HTR-8/SVneo (cell line): ENCODE results near the gene ADRB1.
A peak's percentile ranks its signal among the peaks of the same experiment; 100 is the strongest.

Experiments used
- DNase-seq: peaks from one replicate; pipeline ENCODE4 v3.0.0; 2011; ENCODE audit warnings: low spot score, mixed read lengths; ENCODE audit not compliant: insufficient read length
- FAIRE-seq: peaks from 2 replicates; lab custom pipeline; 2011; peaks lifted over from hg19 to GRCh38; lab: Jason Lieb, UNC

ADRB1 gene

DNA sequence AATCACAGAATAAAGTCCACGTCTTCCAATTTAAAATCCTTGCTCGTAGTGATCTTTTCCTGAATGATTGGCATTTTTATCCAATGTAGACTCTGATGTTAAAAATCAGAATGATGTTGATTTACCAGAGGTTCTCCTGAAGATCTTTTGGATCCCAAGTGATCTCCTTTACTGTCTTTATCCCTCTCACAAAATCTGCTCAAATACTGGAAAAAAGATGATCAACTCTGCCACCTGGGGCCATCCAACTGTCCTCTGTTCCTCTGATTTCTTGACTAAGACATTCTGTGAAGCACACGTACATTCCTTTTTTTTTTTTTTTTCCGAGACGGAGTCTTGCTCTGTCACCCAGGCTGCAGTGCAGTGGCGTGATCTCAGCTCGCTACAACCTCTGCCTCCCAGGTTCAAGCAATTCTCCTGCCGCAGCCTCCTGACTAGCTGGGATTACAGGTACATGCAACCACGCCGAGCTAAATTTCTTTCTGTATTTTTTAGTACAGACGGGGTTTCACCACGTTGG is 18.0 kb upstream of the ADRB1 start:
- FAIRE-seq (no peak), DNase-seq (no peak)

DNA sequence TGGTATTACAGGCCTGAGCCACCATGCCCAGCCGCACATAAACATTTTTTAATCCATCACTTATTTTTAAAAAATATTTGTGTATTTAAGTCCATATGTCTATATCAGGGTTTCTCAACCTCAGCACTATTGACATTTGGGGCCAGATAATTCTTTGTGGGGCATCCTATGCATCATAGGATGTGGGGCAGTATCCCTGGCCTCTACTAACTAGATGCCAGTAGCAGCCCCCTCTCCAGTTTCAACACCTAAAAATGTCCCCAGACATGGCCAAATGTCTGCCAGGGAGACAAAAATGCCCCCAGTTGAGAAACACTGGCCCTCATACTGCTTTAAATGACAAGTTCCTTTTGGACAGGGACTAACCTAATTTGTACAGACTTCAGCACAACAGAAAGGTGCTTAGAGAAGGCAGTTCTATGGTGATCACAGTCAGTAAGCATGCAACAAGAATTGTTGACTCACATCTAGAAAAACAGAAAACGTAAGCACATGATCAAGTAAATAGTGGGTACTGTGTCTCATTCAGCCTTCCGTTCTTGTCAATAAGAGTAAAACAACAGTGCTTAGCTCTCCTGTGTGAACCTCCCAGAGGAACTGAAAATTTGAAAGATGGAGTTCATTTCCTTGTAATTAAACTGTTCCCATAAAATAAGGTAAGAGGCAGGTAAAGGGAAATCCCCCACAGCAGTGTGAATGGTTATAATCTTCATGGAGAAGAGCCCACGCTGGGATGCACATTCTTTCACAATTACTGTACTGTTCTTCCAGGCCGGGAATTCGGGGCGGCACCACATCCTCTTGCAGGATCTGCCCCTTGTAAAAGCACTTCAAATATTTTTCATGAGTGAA is 17.3 kb upstream of the ADRB1 start:
- FAIRE-seq (peak; percentile 16), DNase-seq (peak; percentile 43)

DNA sequence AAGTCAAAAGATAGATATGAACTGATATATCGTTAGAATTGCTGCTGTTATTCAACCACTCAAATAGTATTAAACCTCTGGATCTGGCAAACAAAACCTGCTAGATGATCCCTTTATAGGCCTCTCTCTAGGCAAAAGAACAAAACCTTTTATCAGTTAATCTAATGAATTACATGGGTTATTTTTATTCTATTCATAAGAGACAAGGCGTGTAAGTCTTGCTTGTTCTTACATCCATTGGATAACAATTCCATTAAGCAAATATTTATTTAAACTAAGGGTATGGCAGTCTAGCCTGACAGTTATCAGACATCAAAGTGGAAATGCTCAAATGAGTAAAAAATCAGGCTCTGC is 16.6 kb upstream of the ADRB1 start:
- FAIRE-seq (no peak), DNase-seq (no peak)

DNA sequence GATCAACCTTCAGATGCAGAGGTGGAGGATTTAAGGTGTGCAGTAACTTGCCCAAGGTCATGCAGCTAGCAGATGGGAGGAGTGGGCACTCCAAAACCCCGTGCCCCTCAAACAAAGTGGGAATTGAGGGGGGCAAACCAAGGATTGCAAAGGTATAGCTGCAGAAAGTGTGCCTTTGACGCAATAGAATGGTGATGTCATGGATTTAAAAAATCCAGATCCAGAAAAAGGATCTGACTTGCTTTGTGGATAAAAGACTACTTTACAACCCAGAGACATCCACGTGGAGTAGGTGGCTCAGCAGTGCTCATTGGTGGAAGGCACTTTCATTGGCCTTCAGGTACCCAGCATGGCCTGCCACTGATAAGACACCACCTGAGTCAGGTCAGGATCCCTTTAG is 15.7 kb upstream of the ADRB1 start:
- FAIRE-seq: no peak
- DNase-seq: no peak

DNA sequence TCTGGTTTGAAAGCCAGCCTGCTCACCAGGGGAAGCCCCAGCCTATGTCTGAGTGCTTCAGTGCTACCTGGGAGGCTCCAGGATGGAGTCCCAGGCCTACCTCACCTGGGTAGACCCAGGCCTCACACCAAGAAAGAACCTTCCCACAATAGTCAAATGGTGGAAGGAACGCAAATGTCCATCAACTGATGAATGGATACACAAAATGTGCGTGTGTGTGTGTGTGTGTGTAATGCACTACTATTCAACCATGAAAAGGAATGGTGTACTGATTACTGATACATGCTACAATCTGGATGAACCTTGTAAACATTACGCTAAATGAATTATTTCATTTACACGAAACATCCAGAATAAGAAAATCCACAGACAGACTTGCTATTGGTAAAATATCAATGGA is 15.2 kb upstream of the ADRB1 start:
- DNase-seq (no peak), FAIRE-seq (no peak)

DNA sequence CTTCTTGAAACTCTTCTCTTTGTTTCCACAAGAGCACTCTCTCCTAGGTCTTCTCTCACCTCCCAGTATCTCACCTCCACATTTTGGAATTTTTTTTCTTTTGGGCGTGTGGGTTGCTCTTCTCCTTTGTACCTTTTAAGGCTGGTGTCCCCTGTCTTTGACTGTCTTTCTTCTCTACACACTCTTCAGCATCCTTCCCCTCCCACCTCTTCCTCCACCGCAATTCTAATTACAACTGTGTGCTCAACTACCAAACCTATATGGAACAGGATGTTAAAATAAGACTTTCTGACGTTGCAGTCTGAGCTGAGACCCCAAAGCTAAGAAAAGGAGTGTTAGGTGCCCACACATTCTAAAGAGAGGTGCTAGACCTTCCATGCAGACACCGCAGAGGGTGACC is 14.0 kb upstream of the ADRB1 start:
- no peak for FAIRE-seq
- DNase-seq: no peak

DNA sequence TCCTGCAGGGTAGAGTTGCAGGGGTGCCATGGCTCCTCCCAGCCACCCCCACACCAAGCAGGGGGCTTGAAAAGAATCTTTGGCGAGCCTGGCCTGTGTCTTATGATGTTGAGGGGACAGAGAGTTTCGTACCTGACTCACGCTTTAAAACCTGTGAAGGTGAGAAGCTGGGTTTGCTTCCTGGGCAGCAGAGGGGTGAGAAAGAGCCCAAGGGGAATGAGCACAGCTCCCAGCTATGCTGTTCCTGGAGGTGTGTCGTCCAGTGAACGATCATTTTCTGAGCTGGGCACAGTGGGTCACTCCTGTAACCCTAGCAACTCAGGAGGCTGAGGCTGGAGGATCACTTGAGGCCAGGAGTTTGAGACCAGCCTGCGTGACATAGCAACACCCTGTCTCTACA is 13.5 kb upstream of the ADRB1 start:
- FAIRE-seq (no peak), DNase-seq (no peak)

DNA sequence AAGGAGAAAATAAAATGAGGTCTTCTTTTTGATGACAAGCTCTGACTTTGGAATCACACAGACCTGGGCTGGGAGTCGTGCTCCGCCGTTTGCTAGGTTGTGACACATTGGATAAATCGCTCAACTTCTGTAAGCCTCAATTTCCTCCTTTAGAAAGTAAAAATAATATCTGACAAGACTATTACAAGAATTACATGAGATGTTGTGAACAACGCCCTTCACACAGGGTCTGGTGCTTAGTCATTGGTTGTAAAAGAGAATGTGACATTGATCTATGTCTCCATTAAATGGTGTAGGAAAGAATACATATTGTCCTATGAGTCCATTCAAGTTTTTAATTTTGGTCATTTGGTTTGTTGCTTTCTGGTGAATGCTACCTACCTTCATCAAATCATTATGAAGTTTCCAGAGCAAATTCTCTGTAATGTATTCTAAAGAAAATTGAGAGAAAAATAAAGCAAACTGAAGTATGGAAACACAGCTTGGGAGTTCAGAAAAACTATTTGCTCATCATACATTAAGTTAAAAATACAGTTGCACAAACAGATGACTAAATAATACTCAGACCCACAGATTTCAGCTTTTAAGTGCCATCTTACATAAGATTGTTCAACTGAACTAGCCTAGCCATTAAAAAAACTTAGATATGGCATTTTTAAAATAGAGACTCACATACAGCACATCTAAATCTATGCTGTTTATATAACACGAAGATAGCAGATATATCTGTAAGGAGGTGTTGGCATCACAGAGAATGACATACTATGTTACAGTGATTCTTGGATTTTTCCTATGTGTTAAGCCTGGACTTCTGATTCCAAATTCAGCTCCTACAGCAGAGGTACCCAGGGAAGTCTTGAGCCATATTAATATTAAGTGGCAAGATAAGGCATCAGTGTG is 12.3 kb upstream of the ADRB1 start:
- DNase-seq (no peak), FAIRE-seq (no peak)

DNA sequence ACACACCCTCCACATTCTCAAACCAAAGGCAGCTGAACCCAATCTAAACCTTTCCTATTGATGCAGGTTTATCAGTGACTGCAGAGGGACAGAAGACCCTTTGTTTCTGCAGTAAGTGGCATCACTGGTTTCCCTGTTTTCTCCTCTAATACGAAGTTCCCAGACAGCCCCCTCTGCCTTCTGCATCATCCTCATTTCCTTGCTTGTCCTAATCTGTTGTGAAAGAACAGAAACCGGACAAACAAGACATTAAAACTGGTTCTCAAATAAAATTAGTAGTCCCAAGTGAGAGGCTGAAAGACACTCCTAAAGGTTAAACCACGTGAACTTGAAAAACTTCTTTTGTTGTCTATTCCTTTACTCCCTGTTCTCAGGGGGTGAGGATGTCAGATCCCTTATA is 10.1 kb upstream of the ADRB1 start:
- FAIRE-seq (no peak), DNase-seq (no peak)

DNA sequence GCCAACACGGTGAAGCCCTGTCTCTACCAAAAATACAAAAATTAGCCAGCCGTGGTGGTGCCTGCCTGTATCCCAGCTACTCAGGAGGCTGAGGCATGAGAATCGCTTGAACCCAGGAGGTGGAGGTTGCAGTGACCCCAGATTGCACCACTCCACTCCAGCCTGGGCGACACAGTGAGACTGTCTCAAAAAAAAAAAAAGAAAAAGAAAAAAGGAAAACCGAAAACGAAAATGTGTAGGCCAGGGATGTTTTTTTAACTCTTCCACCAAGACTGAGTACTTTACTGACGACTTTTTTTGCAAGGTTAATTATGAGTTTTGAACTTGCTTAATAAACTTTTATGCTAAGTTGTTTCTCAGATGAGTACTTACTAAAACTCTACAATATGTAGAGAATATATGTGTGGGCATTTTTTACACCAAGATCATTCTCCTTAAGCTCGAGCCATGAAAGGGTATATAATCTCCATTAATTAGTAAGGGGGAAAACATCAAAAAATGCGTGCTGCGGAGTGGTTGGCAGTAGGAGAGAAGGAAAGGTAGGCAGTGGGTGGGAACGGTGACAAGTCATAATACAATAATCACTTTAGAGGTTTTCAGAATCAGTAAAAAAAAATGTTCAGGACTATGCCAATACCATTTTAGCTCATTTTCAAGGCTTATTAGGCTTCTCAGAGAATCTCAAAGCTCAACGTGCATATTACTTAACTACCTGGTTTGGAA is 8.6 kb upstream of the ADRB1 start:
- DNase-seq: no peak
- FAIRE-seq: no peak

DNA sequence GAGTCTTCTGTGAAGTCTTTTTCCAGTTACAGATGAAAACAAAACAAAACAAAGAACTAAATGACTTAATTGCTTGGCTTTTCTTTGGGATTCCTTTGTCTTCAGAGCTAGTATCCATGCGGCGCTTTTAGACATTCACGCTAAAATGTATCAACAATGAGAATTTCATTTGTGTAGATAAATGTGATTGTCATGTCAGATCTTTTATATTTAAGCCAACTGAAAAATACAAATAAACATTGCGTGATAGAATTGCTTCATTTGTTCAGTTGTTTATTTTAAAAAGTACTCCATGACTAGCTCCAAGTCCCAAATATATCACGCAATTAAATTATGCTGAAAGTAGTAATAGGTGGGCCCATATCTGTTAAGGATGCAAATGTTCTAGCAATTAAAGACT is 7.9 kb upstream of the ADRB1 start:
- no peak for FAIRE-seq
- DNase-seq: no peak

DNA sequence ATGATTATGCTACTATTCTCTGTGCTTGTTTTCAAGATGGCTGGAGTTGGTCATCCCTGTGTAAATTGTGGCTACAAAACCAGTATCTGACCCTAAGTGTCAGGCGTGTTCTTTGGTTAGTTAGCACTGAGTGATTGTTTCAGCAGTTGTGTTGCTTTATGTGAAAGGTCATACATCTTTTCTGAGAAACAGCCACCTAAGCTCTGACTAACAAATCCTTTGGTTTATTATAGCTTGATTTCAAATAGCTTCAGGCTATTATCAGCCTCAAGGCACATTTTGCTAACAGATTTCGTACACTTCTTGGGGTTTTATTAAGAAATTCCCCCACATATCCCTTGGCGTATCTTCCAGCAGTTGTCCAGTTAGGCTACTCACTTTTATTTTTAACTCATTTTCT is 4.8 kb upstream of the ADRB1 start:
- DNase-seq (no peak), FAIRE-seq (no peak)

DNA sequence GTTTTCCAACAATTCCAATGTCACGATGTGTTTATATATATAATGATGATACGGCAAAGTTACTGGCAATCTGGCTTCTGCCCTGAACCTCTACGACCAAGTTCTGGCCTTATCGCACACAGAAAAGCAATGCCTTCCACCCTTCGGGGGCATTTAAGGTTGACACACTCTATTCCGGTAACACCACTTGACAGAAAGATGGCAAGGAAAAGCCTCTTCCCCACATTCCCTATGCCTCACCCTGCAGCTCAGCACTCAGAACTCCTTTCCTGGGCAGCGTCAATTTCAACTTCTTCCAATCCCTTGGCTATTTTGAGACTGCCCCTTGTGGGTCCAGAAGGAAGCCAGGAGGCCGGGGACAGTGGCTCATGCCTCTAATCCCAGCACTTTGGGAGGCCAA is 2.5 kb upstream of the ADRB1 start:
- FAIRE-seq (no peak), DNase-seq (no peak)

DNA sequence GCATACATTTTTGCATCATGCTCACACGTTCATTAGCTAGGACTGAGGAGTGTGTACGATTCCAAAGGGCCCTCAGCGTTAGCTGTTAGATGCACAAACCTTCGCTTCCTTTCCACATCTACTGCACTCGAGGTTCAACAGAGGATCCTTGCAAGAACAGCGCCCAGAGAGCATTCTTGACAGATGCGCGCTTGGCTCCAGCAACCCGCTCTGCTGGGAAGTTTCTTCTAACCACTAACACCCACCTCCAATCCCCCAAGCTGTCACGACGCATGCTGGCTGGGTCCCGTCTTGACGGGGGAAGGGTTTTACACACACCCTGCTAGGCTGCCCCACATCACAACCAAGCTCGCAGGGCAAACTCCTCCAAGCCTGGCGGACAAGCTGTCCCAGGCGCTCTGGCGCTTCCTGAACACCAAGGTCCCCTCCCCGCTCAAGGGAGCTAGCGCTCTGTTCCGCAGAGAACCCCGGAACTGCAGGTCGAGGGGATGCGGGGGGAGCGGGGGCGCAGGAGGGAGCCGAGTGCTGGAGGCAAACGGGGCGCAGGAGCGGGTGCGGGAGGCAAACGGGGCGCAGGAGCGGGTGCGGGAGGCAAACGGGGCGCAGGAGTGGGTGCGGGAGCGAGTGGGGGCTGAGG is 653 bp upstream of the ADRB1 start:
- DNase-seq (peak; percentile 35), FAIRE-seq (peak; percentile 9)

DNA sequence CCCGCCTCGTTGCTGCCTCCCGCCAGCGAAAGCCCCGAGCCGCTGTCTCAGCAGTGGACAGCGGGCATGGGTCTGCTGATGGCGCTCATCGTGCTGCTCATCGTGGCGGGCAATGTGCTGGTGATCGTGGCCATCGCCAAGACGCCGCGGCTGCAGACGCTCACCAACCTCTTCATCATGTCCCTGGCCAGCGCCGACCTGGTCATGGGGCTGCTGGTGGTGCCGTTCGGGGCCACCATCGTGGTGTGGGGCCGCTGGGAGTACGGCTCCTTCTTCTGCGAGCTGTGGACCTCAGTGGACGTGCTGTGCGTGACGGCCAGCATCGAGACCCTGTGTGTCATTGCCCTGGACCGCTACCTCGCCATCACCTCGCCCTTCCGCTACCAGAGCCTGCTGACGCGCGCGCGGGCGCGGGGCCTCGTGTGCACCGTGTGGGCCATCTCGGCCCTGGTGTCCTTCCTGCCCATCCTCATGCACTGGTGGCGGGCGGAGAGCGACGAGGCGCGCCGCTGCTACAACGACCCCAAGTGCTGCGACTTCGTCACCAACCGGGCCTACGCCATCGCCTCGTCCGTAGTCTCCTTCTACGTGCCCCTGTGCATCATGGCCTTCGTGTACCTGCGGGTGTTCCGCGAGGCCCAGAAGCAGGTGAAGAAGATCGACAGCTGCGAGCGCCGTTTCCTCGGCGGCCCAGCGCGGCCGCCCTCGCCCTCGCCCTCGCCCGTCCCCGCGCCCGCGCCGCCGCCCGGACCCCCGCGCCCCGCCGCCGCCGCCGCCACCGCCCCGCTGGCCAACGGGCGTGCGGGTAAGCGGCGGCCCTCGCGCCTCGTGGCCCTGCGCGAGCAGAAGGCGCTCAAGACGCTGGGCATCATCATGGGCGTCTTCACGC is 825 bp downstream of the ADRB1 start:
- FAIRE-seq (no peak), DNase-seq (no peak)

DNA sequence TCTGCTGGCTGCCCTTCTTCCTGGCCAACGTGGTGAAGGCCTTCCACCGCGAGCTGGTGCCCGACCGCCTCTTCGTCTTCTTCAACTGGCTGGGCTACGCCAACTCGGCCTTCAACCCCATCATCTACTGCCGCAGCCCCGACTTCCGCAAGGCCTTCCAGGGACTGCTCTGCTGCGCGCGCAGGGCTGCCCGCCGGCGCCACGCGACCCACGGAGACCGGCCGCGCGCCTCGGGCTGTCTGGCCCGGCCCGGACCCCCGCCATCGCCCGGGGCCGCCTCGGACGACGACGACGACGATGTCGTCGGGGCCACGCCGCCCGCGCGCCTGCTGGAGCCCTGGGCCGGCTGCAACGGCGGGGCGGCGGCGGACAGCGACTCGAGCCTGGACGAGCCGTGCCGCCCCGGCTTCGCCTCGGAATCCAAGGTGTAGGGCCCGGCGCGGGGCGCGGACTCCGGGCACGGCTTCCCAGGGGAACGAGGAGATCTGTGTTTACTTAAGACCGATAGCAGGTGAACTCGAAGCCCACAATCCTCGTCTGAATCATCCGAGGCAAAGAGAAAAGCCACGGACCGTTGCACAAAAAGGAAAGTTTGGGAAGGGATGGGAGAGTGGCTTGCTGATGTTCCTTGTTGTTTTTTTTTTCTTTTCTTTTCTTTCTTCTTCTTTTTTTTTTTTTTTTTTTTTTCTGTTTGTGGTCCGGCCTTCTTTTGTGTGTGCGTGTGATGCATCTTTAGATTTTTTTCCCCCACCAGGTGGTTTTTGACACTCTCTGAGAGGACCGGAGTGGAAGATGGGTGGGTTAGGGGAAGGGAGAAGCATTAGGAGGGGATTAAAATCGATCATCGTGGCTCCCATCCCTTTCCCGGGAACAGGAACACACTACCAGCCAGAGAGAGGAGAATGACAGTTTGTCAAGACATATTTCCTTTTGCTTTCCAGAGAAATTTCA is 1.7 kb downstream of the ADRB1 start:
- FAIRE-seq (no peak), DNase-seq (no peak)

DNA sequence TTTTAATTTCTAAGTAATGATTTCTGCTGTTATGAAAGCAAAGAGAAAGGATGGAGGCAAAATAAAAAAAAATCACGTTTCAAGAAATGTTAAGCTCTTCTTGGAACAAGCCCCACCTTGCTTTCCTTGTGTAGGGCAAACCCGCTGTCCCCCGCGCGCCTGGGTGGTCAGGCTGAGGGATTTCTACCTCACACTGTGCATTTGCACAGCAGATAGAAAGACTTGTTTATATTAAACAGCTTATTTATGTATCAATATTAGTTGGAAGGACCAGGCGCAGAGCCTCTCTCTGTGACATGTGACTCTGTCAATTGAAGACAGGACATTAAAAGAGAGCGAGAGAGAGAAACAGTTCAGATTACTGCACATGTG is 2.4 kb downstream of the ADRB1 start:
- no peak for DNase-seq
- no peak for FAIRE-seq

DNA sequence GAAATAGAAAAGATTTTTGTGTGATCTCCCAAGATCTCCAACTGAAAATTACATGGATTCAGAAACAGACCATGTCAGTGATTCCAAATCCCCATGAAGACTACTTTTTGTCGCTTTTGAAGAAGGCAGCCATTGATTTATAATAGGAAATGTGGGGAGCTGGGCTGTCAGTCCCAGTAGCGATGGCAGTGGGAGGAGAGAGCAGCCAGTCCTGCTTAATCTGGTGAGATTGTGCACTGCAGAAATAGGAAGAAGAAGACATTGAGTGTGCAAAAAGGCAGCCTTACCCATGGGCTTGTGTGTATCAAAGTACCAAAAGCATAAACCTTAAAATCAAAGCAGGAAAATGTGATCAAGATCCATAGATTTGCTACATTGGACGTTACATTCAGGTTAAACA is 4.8 kb downstream of the ADRB1 start:
- FAIRE-seq: no peak
- no peak for DNase-seq
